Naive thymus-derived CD8-positive, alpha-beta T cell (primary cell): ENCODE results near the gene GPR84. TPM values are rescaled to one million over a fixed set of nuclear protein-coding genes. Genes with fewer than 3 reads are reported as not detected.

Experiments
- ATAC-seq, 2 donors: fragments of 150-1000 bp; cut with Tn5 transposase in 1 of 2; sonication (Bioruptor Pico), chemical (Tn5 transposase) in 1 of 2; 1 replicate in 1 of 2; 2 replicates in 1 of 2; pipeline ENCODE4 v1.10.0; 2021; ENCODE audit warnings: mild to moderate bottlenecking in 2 of 2, moderate library complexity in 2 of 2
- POLR2A ChIA-PET: fragments of 350-600 bp; sonication (Branson Sonifier 250); formaldehyde crosslinking; loops from one replicate; lab custom pipeline; 2021; ENCODE audit warnings: antibody characterized with exemption; lab: Charles Lee
- DNase-seq, 10 donors: peaks; one replicate each; pipeline versions ENCODE4 v3.0.0 to v3.0.0-alpha.2; 2020 to 2022
- H3K27ac Mint-ChIP-seq, 10 donors: one replicate each; pipeline ENCODE4 v1.8.0; 2020 to 2022; ENCODE audit warnings: mild to moderate bottlenecking in 10 of 10, mixed read lengths in 10 of 10, moderate library complexity in 4 of 10, inconsistent platforms in 1 of 10
- H3K27me3 Mint-ChIP-seq, 5 donors: one replicate each; pipeline ENCODE4 v1.8.0; 2021 to 2022; ENCODE audit warnings: mixed read lengths in 5 of 5
- H3K36me3 Mint-ChIP-seq, 3 donors: one replicate each; pipeline ENCODE4 v1.8.0; 2020 to 2022; ENCODE audit warnings: mixed read lengths in 3 of 3, mild to moderate bottlenecking in 2 of 3, inconsistent platforms in 1 of 3
- H3K4me1 Mint-ChIP-seq, 4 donors: one replicate each; pipeline ENCODE4 v1.8.0; 2021 to 2022; ENCODE audit warnings: mixed read lengths in 4 of 4
- H3K4me3 Mint-ChIP-seq, 10 donors: one replicate each; pipeline ENCODE4 v1.8.0; 2020 to 2022; ENCODE audit warnings: mild to moderate bottlenecking in 10 of 10, mixed read lengths in 10 of 10, moderate library complexity in 6 of 10, inconsistent platforms in 1 of 10
- H3K9me3 Mint-ChIP-seq, 9 donors: one replicate each; pipeline ENCODE4 v1.8.0; 2020 to 2022; ENCODE audit warnings: mixed read lengths in 9 of 9, mild to moderate bottlenecking in 3 of 9, inconsistent platforms in 1 of 9, moderate library complexity in 1 of 9
- polyA plus RNA-seq, 3 donors: library from polyadenylated mRNA; unstranded; fragments of 300-500 nt; fragmentation: Illumina TruSeq; gene quantifications; one replicate each; pipeline ENCODE4 v1.2.3, GENCODE V29; 2021
- total RNA-seq, 8 experiments: library from RNA in 2 of 8; stranded (reverse) in 2 of 8; gene quantifications; one replicate each; pipeline ENCODE4 v1.2.3 and lab custom pipeline; 2021 to 2026

The GPR84 gene
- total and polyA plus RNA-seq, 5 experiments from 2014 or later = not detected

DNA sequence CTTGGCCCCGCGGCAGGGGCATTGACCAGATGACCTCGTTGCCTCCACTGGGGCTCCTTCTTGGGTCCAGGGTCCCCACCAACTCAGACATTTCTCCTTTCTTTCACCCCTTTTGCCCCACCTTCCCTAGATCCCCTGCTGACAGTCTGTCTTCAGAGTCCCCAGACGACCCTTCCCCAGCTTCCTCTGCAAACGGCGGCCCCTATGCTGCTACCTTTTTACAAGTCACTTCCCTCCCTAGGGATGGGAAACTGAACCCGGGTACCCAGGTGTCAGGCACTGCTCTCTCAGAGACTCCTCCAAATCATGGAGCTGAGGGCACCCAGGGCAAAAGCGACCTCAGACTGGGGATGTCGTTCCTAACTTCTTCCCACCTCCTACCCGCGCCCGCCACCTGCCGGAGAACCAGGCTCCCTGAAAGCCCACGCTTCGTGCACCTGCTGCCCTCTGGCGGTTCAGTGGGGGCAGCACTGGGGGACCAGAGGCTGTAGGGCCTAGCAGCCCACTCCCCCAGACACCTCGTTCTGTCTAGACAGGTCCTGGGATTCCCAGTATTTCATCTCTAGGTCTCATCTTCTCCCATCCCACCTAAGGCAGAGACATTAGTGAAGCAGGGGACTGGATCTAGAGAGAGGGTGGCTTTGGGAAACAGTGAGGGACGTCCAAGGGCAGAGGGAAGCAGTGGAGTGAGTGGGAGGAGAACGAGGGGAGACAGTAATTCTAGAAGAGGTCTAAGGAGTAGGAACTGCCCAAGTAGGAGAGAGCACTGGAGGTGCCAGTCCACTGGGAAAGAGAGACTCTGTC, 15.3 kb upstream of the GPR84 start:
- H3K9me3 Mint-ChIP-seq = no peaks in the 10 kb centered on the region
- DNase-seq (peak; percentile 78 to 93 (median 86)), ATAC-seq (peak; percentile 99)
- peak overlapping the region in 2 of 10 donors; percentile 19 to 78 for H3K27ac Mint-ChIP-seq
- H3K27me3 Mint-ChIP-seq = no peaks in the 10 kb centered on the region
- no peaks in the 10 kb centered on the region for H3K36me3 Mint-ChIP-seq
- H3K4me3 Mint-ChIP-seq = peak overlapping the region in 9 of 10 donors; percentile 50 to 85 (median 60)
- peaks cover 9 to 25% (median 15%) of the 10 kb centered on the region in 4 donors for H3K4me1 Mint-ChIP-seq
- POLR2A ChIA-PET = interaction anchor here (0.6 to 1.3 kb wide), 3 partner anchors 11 to 100 kb away, joined by 3 to 4 read pairs (median 4); partner anchors contain the start of gene CBX5

- DNase-seq (no peak), ATAC-seq (peak in 1 of 2 donors; percentile 17)
- Mint-ChIP-seq H3K9me3 (no peaks in the 10 kb centered on the region), H3K27me3 (no peaks in the 10 kb centered on the region), H3K4me1 (peaks cover 9 to 18% (median 15%) of the 10 kb centered on the region in 4 donors), H3K4me3 (peak overlapping the region in 8 of 10 donors; percentile 28 to 85 (median 63)), H3K36me3 (no peaks in the 10 kb centered on the region), H3K27ac (no peak overlapping the region)
- POLR2A ChIA-PET = interaction anchor here (0.6 to 0.7 kb wide), 2 partner anchors 77 to 99 kb away, joined by 3 to 4 read pairs; partner anchors contain the start of gene CBX5
Observed at GRCh38 chr12:54378796-54379397, 14.6 kb upstream of the GPR84 start.

DNA sequence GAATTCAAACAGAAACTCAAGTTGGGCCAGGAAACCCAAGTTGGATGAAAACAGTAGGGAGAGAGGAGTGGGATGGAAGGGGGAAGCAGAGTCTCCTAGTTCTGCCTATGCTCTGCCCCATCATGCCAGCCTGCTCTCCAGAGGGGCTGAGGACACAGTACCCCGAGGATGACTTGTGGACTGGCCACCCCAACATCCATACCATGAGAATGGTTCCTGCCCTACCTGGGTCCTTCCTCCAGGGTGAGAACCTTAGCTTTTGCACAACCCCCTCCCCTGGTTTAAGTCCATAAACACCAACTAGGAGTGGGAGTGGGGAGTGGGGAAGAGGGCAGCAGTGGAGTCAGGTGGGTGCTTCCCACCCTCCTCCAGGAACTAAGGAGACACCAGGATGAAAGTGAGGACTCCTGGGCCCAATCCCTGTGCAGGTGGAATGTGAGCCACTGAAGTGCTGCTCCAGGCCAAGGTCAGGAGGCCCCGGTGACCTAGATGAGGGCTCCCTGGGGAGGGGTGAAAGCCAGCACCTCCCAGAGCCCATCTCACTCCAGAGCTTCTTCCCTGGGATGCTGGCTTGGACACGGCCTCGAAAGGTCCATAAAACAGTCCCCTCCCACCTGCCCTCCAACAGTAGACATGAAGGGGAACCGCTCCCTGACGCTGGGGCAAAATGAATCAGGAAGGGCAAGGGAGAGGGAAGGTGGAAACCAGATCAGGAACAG, 13.7 kb upstream of the GPR84 start:
- Mint-ChIP-seq H3K9me3 (no peaks in the 10 kb centered on the region), H3K27ac (no peak overlapping the region), H3K36me3 (no peaks in the 10 kb centered on the region), H3K4me3 (peak overlapping the region in 2 of 10 donors; percentile 47 to 48), H3K4me1 (peaks cover 7 to 18% (median 11%) of the 10 kb centered on the region in 4 donors), H3K27me3 (no peaks in the 10 kb centered on the region)
- DNase-seq (no peak), ATAC-seq (no peak)
- POLR2A ChIA-PET = no interaction called here

- DNase-seq (no peak), ATAC-seq (no peak)
- H3K4me3 Mint-ChIP-seq = no peak overlapping the region
- peaks cover 8 to 23% (median 16%) of the 10 kb centered on the region in 4 donors for H3K4me1 Mint-ChIP-seq
- H3K27me3 Mint-ChIP-seq = no peaks in the 10 kb centered on the region
- no peak overlapping the region for H3K27ac Mint-ChIP-seq
- no peaks in the 10 kb centered on the region for H3K9me3 Mint-ChIP-seq
- no peaks in the 10 kb centered on the region for H3K36me3 Mint-ChIP-seq
- POLR2A ChIA-PET = no interaction called here
Observed at GRCh38 chr12:54377007-54377406, 12.7 kb upstream of the GPR84 start.

- POLR2A ChIA-PET = no interaction called here
- Mint-ChIP-seq H3K9me3 (no peaks in the 10 kb centered on the region), H3K4me3 (no peak overlapping the region), H3K27me3 (no peaks in the 10 kb centered on the region), H3K27ac (no peak overlapping the region), H3K36me3 (no peaks in the 10 kb centered on the region), H3K4me1 (peaks cover 10 to 27% (median 20%) of the 10 kb centered on the region in 4 donors)
- ATAC-seq = no peak
- DNase-seq = no peak
Observed at GRCh38 chr12:54376596-54376995, 12.3 kb upstream of the GPR84 start.

- no peaks in the 10 kb centered on the region for H3K36me3 Mint-ChIP-seq
- no peak overlapping the region for H3K4me3 Mint-ChIP-seq
- H3K9me3 Mint-ChIP-seq = no peaks in the 10 kb centered on the region
- no peaks in the 10 kb centered on the region for H3K27me3 Mint-ChIP-seq
- POLR2A ChIA-PET = no interaction called here
- no peak overlapping the region for H3K27ac Mint-ChIP-seq
- DNase-seq (no peak), ATAC-seq (no peak)
- peaks cover 13 to 31% (median 21%) of the 10 kb centered on the region in 4 donors for H3K4me1 Mint-ChIP-seq
Observed at GRCh38 chr12:54375259-54375579, 10.9 kb upstream of the GPR84 start.

- Mint-ChIP-seq H3K9me3 (no peaks in the 10 kb centered on the region), H3K27me3 (no peaks in the 10 kb centered on the region), H3K4me1 (peaks cover 11 to 28% (median 18%) of the 10 kb centered on the region in 4 donors), H3K27ac (no peak overlapping the region), H3K4me3 (no peak overlapping the region), H3K36me3 (no peaks in the 10 kb centered on the region)
- ATAC-seq (no peak), DNase-seq (no peak)
- POLR2A ChIA-PET = no interaction called here
Observed at GRCh38 chr12:54374562-54375258, 10.4 kb upstream of the GPR84 start.

GRCh38 chr12:54373649-54374561, 9.6 kb upstream of the GPR84 start:
- no peaks in the 10 kb centered on the region for H3K36me3 Mint-ChIP-seq
- POLR2A ChIA-PET = interaction anchor here (0.6 kb wide), 2 partner anchors 13 to 30 kb away, joined by 3 read pairs; no protein-coding TSS in a partner anchor
- H3K27ac Mint-ChIP-seq = no peak overlapping the region
- no peaks in the 10 kb centered on the region for H3K27me3 Mint-ChIP-seq
- DNase-seq (no peak), ATAC-seq (no peak)
- H3K4me3 Mint-ChIP-seq = no peak overlapping the region
- H3K9me3 Mint-ChIP-seq = no peaks in the 10 kb centered on the region
- H3K4me1 Mint-ChIP-seq = peaks cover 12 to 27% (median 19%) of the 10 kb centered on the region in 4 donors

DNA sequence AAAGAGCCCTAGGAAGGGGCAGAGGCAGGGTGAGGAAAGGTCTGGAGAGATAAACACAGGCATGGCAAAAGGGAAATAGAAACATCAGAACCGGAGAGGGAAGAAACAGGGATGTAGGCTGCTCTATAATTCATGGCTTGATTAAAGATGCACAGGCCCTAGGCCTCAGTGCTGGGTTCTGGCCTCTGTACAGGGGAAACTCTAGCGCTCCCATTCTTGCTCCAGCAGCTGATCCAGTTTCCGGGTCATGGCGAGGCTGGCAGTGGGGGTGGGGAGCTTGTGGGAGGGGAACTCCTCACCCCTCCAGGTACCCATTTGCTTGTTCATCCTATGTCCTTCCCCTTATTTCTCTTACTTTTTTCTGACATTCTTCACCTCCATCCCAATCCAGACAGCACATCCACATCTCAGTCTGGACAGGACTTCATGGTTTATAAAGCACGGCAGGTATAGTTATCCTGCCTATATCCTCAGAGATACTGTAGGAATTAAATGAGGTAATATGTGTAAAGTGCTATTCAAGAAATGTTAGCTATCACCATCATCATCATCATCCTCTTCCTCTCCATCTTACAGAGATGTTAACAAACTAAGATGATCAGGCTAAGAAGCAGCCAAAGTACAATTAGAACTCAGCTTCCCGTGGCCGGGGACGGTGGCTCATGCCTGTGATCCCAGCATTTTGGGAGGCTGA, 8.0 kb upstream of the GPR84 start:
- POLR2A ChIA-PET = no interaction called here
- H3K36me3 Mint-ChIP-seq = no peaks in the 10 kb centered on the region
- H3K27me3 Mint-ChIP-seq = no peaks in the 10 kb centered on the region
- no peak overlapping the region for H3K4me3 Mint-ChIP-seq
- DNase-seq (no peak), ATAC-seq (peak in 1 of 2 donors; percentile 3)
- H3K4me1 Mint-ChIP-seq = peaks cover 14 to 33% (median 27%) of the 10 kb centered on the region in 4 donors
- no peaks in the 10 kb centered on the region for H3K9me3 Mint-ChIP-seq
- H3K27ac Mint-ChIP-seq = peak overlapping the region in 8 of 10 donors; percentile 13 to 72 (median 38)

- no peaks in the 10 kb centered on the region for H3K9me3 Mint-ChIP-seq
- H3K4me3 Mint-ChIP-seq = no peak overlapping the region
- H3K36me3 Mint-ChIP-seq = no peaks in the 10 kb centered on the region
- H3K27me3 Mint-ChIP-seq = no peaks in the 10 kb centered on the region
- H3K27ac Mint-ChIP-seq = peak overlapping the region in 7 of 10 donors; percentile 17 to 72 (median 43)
- DNase-seq (no peak), ATAC-seq (peak in 1 of 2 donors; percentile 25)
- H3K4me1 Mint-ChIP-seq = peaks cover 14 to 33% (median 27%) of the 10 kb centered on the region in 4 donors
- POLR2A ChIA-PET = interaction anchor here (0.9 to 1.5 kb wide), 2 partner anchors 12 to 91 kb away, joined by 3 to 4 read pairs; partner anchors contain the start of genes CBX5 and HNRNPA1
Observed at GRCh38 chr12:54371328-54372112, 7.2 kb upstream of the GPR84 start.
